Measurements from ENCODE around the gene GXYLT2. TPM values are rescaled to one million over a fixed set of nuclear protein-coding genes. Genes with fewer than 3 reads are reported as not detected.

GXYLT2 gene
- total RNA-seq, 2 experiments from 2014 or later = 0.08 TPM; not detected in 1

DNA sequence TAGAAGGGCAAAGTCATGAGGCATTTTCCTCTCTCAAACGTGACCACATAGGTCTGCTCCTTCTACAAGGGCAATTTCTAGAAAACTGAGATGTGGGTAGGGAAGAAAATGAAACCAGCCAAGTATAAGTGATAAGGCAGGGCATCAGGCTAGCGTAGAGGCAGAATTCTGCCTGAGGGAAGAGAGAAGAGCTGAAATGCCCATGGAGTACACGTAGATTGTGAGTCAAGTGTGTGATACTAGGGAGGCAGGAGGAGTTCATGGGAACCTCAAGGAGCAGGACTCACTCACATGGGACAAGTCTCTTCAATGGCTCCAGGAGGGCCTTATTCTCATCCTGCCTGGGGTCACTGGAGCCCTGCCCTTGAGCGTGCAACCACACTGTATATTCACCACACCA, 73.9 kb downstream of the GXYLT2 start:
- H3K4me3 ChIP-seq (ENCODE audit: low read length) = no peak overlapping the region
- H3K9me3 ChIP-seq (ENCODE audit: control insufficient read depth in 1 of 2, insufficient read depth in 1 of 2, low read length in 2 of 2) = no peaks in the 10 kb centered on the region
- intact Hi-C loops (cut with DNase I, micrococcal nuclease) = no loop called here
- Mint-ChIP-seq H3K4me1 (ENCODE audit: low read depth) (peaks cover 45% of the 10 kb centered on the region), H3K36me3 (ENCODE audit: low read depth) (no peaks in the 10 kb centered on the region), H3K27me3 (no peaks in the 10 kb centered on the region), H3K4me3 (no peak overlapping the region), H3K27ac (peak overlapping the region; percentile 45), H3K9me3 (no peaks in the 10 kb centered on the region)
- CTCF ChIA-PET = interaction anchor here (0.6 to 1.5 kb wide), 2 partner anchors 50 to 94 kb away, joined by 4 to 7 read pairs; no protein-coding TSS in a partner anchor
- no peak for ATAC-seq (ENCODE audit: poor library complexity)
- H3K27ac ChIP-seq (ENCODE audit: low read depth in 1 of 2, low read length in 2 of 2) = no peak overlapping the region
- no peaks in the 10 kb centered on the region for H3K36me3 ChIP-seq (ENCODE audit: insufficient read depth, low read length)
- TF ChIP-seq, protein P1, sequence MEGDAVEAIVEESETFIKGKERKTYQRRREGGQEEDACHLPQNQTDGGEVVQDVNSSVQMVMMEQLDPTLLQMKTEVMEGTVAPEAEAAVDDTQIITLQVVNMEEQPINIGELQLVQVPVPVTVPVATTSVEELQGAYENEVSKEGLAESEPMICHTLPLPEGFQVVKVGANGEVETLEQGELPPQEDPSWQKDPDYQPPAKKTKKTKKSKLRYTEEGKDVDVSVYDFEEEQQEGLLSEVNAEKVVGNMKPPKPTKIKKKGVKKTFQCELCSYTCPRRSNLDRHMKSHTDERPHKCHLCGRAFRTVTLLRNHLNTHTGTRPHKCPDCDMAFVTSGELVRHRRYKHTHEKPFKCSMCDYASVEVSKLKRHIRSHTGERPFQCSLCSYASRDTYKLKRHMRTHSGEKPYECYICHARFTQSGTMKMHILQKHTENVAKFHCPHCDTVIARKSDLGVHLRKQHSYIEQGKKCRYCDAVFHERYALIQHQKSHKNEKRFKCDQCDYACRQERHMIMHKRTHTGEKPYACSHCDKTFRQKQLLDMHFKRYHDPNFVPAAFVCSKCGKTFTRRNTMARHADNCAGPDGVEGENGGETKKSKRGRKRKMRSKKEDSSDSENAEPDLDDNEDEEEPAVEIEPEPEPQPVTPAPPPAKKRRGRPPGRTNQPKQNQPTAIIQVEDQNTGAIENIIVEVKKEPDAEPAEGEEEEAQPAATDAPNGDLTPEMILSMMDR (IDR thresholded peaks at IDR 0.05) = no peak
- no peak for DNase-seq
- peaks cover 34% of the 10 kb centered on the region for H3K4me1 ChIP-seq (ENCODE audit: insufficient read depth, low read length)
- POLR2A ChIA-PET = interaction anchor here (1.7 kb wide), 1 partner anchor 84 kb away, joined by 3 read pairs; no protein-coding TSS in a partner anchor
- H3K27me3 ChIP-seq (ENCODE audit: control insufficient read depth in 1 of 2, insufficient read depth in 2 of 2, low read length in 2 of 2) = no peaks in the 10 kb centered on the region

DNA sequence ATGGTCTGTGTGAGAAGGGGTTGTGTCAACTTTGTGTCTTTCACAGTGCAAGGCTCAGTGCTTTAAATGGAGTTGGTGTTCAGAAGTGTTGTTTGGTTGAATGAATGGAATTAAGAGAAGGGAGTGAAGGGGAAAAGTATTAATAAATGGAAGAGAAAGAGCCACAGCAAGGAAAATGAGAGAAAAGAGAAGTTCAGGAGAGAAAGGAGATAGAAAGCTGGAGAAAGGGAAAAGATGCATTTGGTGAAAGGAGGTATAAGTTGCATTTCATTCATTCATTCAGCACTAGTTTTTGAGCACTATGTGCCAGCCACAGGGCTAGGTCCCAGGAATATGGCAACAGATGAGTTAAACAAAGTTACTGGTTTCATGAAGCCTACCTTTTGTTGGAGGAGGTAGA, 74.5 kb downstream of the GXYLT2 start:
- Mint-ChIP-seq H3K9me3 (no peaks in the 10 kb centered on the region), H3K27me3 (no peaks in the 10 kb centered on the region), H3K4me1 (ENCODE audit: low read depth) (peaks cover 50% of the 10 kb centered on the region), H3K27ac (peak overlapping the region; percentile 45), H3K4me3 (no peak overlapping the region), H3K36me3 (ENCODE audit: low read depth) (no peaks in the 10 kb centered on the region)
- CTCF ChIA-PET = no interaction called here
- POLR2A ChIA-PET = interaction anchor here (1.7 kb wide), 1 partner anchor 83 kb away, joined by 3 read pairs; no protein-coding TSS in a partner anchor
- Histone ChIP-seq H3K4me1 (ENCODE audit: insufficient read depth, low read length) (peaks cover 35% of the 10 kb centered on the region), H3K27ac (ENCODE audit: low read depth in 1 of 2, low read length in 2 of 2) (no peak overlapping the region), H3K36me3 (ENCODE audit: insufficient read depth, low read length) (no peaks in the 10 kb centered on the region), H3K9me3 (ENCODE audit: control insufficient read depth in 1 of 2, insufficient read depth in 1 of 2, low read length in 2 of 2) (no peaks in the 10 kb centered on the region), H3K4me3 (ENCODE audit: low read length) (no peak overlapping the region), H3K27me3 (ENCODE audit: control insufficient read depth in 1 of 2, insufficient read depth in 2 of 2, low read length in 2 of 2) (no peaks in the 10 kb centered on the region)
- DNase-seq = no peak
- intact Hi-C loops (cut with DNase I, micrococcal nuclease) = no loop called here
- TF ChIP-seq, protein P1 (IDR thresholded peaks at IDR 0.05) = no peak
- no peak for ATAC-seq (ENCODE audit: poor library complexity)

DNA sequence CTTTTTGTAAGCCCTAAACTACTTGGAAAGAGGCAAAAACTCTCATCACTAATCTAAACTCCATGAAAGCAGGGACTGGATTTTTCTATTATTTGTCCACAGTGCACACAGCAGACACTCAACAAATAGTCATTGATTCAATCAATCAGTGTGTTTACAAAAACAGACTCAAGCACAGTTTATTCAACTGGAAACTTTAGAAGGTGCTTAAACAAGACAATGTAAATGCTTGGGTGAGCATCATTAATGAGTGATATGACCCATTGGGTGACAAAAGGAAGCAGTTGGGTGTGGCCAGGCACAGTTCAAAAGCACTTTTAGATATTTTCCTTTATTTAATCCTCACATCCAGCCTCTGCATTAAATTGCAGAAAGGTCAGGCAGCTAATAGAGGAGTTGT, 76.8 kb downstream of the GXYLT2 start:
- no peak overlapping the region for H3K4me3 ChIP-seq (ENCODE audit: low read length)
- CTCF ChIA-PET = no interaction called here
- no peaks in the 10 kb centered on the region for H3K9me3 Mint-ChIP-seq
- H3K36me3 ChIP-seq (ENCODE audit: insufficient read depth, low read length) = no peaks in the 10 kb centered on the region
- H3K4me1 Mint-ChIP-seq (ENCODE audit: low read depth) = peaks cover 54% of the 10 kb centered on the region
- no peak overlapping the region for H3K4me3 Mint-ChIP-seq
- TF ChIP-seq, protein P1 (IDR thresholded peaks at IDR 0.05) = no peak
- DNase-seq (no peak), ATAC-seq (ENCODE audit: poor library complexity) (no peak)
- no peaks in the 10 kb centered on the region for H3K9me3 ChIP-seq (ENCODE audit: control insufficient read depth in 1 of 2, insufficient read depth in 1 of 2, low read length in 2 of 2)
- H3K27me3 Mint-ChIP-seq = no peaks in the 10 kb centered on the region
- POLR2A ChIA-PET = no interaction called here
- peak overlapping the region; percentile 77 for H3K27ac Mint-ChIP-seq
- intact Hi-C loops (cut with DNase I, micrococcal nuclease) = no loop called here
- H3K27ac ChIP-seq (ENCODE audit: low read depth in 1 of 2, low read length in 2 of 2) = no peak overlapping the region
- H3K4me1 ChIP-seq (ENCODE audit: insufficient read depth, low read length) = peaks cover 37% of the 10 kb centered on the region
- H3K27me3 ChIP-seq (ENCODE audit: control insufficient read depth in 1 of 2, insufficient read depth in 2 of 2, low read length in 2 of 2) = no peaks in the 10 kb centered on the region
- H3K36me3 Mint-ChIP-seq (ENCODE audit: low read depth) = no peaks in the 10 kb centered on the region
